Type B pancreatic cell (in vitro differentiated cells): Measurements from ENCODE around the gene SNTB2. TPM values are rescaled to one million over a fixed set of nuclear protein-coding genes. Genes with fewer than 3 reads are reported as not detected.

Source experiments
- DNase-seq: peaks from one replicate; pipeline ENCODE4 v3.0.0; 2021; ENCODE audit warnings: mixed read lengths; ENCODE audit not compliant: unreplicated experiment; ENCODE audit errors: extremely low spot score
- H3K27ac Mint-ChIP-seq: 2 replicates; pipeline ENCODE4 v1.8.0; 2021; ENCODE audit warnings: mild to moderate bottlenecking, mixed read lengths
- H3K27me3 Mint-ChIP-seq: 2 replicates; pipeline ENCODE4 v1.8.0; 2021; ENCODE audit warnings: mixed read lengths
- H3K36me3 Mint-ChIP-seq: 2 replicates; pipeline ENCODE4 v1.8.0; 2021; ENCODE audit warnings: mixed read lengths
- H3K4me1 Mint-ChIP-seq: one replicate; pipeline ENCODE4 v1.8.0; 2021; ENCODE audit warnings: mixed read lengths; ENCODE audit not compliant: unreplicated experiment
- H3K4me3 Mint-ChIP-seq: 2 replicates; pipeline ENCODE4 v1.8.0; 2021; ENCODE audit warnings: mild to moderate bottlenecking, mixed read lengths
- H3K9me3 Mint-ChIP-seq: 2 replicates; pipeline ENCODE4 v1.8.0; 2021; ENCODE audit warnings: mixed read lengths
- CTCF ChIP-seq: fragments of 200-600 bp; sonication (generic); conservative IDR thresholded peaks from 2 replicates; pipeline ENCODE4 v1.5.0; 2021; ENCODE audit warnings: antibody characterized with exemption, mild to moderate bottlenecking
- total RNA-seq: library from RNA; stranded (reverse); gene quantifications from 2 replicates; pipeline ENCODE4 v1.2.1, GENCODE V29; 2021; ENCODE audit warnings: low replicate concordance

Gene SNTB2
- total RNA-seq, 1 donor from 2014 or later, result 22.2 TPM

DNA sequence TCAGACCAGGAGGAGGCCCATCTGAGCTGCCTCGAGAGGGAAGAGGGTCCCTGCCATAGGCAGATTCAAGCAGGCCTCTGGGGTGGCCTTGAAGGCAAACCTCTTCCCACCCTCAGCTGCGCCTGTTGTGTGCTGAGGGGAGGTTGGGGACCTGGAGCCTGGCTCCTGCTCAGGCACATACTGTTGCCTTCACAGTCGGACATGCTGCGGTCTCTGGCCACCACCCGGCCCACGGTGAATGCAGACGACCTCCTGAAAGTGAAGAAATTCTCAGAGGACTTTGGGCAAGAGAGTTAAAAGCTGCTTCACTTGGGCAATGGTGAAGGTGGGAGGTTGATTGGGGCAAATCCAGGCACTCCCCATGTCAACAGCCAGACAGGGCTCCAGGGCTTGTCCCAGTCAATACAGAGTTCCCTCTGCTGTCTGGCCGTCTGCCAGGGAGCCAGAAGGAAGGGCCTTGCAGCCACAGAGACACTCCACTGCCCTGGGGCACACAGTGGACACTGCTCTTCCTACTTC, 137.1 kb downstream of the SNTB2 start:
- Mint-ChIP-seq H3K9me3 (no peaks in the 10 kb centered on the region), H3K4me3 (no peak overlapping the region), H3K4me1 (peaks cover 15% of the 10 kb centered on the region), H3K27ac (peak overlapping the region; percentile 31), H3K27me3 (no peaks in the 10 kb centered on the region), H3K36me3 (peaks cover 16% of the 10 kb centered on the region)
- DNase-seq, result no peak
- TF ChIP-seq CTCF, result no peak

- H3K9me3 Mint-ChIP-seq, result no peaks in the 10 kb centered on the region
- H3K27ac Mint-ChIP-seq, result peak overlapping the region; percentile 58
- H3K4me3 Mint-ChIP-seq, result no peak overlapping the region
- H3K27me3 Mint-ChIP-seq, result no peaks in the 10 kb centered on the region
- peaks cover 12% of the 10 kb centered on the region for H3K36me3 Mint-ChIP-seq
- no peak for TF ChIP-seq CTCF
- peaks cover 20% of the 10 kb centered on the region for H3K4me1 Mint-ChIP-seq
- no peak for DNase-seq
These were observed 137.8 kb downstream of the SNTB2 start for GRCh38 chr16:69324585-69325253.

DNA sequence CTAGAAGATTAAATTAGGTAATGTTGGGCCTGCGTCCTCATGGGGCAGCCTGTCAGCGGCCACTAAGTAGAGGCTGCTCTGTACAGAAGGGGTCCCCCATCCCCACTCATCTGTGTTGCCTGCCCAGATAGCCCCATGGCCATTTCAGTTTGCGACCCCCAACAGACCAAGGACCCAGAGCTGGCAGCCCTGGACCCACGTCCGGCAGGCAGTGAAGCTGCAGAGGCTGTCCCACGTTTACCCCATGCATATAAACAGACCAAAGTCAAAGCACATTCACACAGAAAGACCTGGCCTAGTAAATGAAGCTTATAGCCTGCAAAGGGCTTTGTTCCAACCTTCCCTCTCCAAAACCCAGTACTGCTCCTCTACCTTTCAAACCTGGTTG, 138.8 kb downstream of the SNTB2 start:
- Mint-ChIP-seq H3K27me3 (no peaks in the 10 kb centered on the region), H3K9me3 (no peaks in the 10 kb centered on the region), H3K4me1 (peaks cover 20% of the 10 kb centered on the region), H3K27ac (peak overlapping the region; percentile 74), H3K36me3 (peaks cover 11% of the 10 kb centered on the region), H3K4me3 (peak overlapping the region; percentile 28)
- TF ChIP-seq CTCF, result no peak
- peak; percentile 36 for DNase-seq

GRCh38 chr16:69326172-69326873, 139.4 kb downstream of the SNTB2 start:
- no peak for TF ChIP-seq CTCF
- Mint-ChIP-seq H3K9me3 (no peaks in the 10 kb centered on the region), H3K36me3 (peaks cover 8% of the 10 kb centered on the region), H3K27me3 (no peaks in the 10 kb centered on the region), H3K4me3 (peak overlapping the region; percentile 45), H3K27ac (peak overlapping the region; percentile 74), H3K4me1 (peaks cover 20% of the 10 kb centered on the region)
- peak; percentile 15 for DNase-seq

DNA sequence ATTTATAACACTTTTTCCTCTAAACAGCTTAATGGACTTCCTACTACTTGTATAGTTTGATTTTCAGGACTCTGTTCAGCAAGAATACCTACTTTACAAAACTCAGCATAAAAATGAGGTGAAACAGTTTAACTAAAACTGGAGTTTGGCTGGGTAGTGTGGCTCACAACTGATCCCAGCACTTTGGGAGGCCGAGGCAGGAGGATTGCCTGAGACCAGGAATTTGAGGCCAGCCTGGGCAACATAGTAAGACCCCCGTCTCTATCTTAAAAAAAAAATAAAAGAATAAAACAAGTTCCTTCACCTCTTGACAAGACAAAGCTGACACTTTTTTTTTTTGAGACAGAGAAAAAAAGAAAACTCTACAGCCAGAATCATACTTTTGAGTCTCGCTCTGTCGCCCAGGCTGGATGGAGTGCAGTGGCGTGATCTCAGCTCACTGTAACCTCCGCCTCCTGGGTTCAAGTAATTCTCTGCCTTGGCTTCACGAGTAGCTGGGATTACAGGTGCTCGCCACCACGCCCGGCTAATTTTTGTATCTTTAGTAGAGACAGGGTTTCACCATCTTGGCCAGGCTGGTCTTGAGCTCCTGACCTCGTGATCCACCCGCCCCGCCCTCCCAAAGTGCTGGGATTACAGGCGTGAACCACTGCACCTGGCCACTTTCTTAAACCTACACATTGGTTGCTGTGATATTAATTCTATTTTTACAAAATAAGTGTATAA, 140.8 kb downstream of the SNTB2 start:
- peak overlapping the region; percentile 85 for H3K4me3 Mint-ChIP-seq
- no peak for TF ChIP-seq CTCF
- H3K36me3 Mint-ChIP-seq, result peaks cover 4% of the 10 kb centered on the region
- no peak overlapping the region for H3K27ac Mint-ChIP-seq
- peaks cover 20% of the 10 kb centered on the region for H3K4me1 Mint-ChIP-seq
- no peaks in the 10 kb centered on the region for H3K27me3 Mint-ChIP-seq
- no peak for DNase-seq
- H3K9me3 Mint-ChIP-seq, result no peaks in the 10 kb centered on the region
